GM12864 (cell line): ENCODE results near the gene CD47.

Source experiments
- DNase-seq: peaks from one replicate; pipeline ENCODE4 v3.0.0-alpha.2; 2011; ENCODE audit warnings: low read depth
- H3K4me3 ChIP-seq: 2 replicates; pipeline ENCODE4 v1.5.1; 2011; ENCODE audit warnings: mild to moderate bottlenecking, low read depth, low read length, control low read depth
- CTCF ChIP-seq: IDR thresholded peaks from 2 replicates; pipeline ENCODE4 v1.5.1; 2011; ENCODE audit warnings: low read depth, mild to moderate bottlenecking, moderate library complexity, low read length, control low read depth, inconsistent platforms; ENCODE audit errors: missing control alignments

CD47 gene

GRCh38 chr3:108090701-108091497 lies at the start of gene CD47:
TSS of gene CD47 (minus strand) at chr3:108091031. CDS start at chr3:108090908, 123 bp downstream.
- DNase-seq, result peak; percentile 71
- no peak for TF ChIP-seq CTCF
- H3K4me3 ChIP-seq, result peak within 1 kb of the TSS; percentile 80

- no peak for TF ChIP-seq CTCF
- no peak overlapping the region for H3K4me3 ChIP-seq
- DNase-seq, result no peak
Measured at GRCh38 chr3:108137460-108137814, 46.6 kb upstream of the CD47 start.

- DNase-seq, result no peak
- no peak for TF ChIP-seq CTCF
- H3K4me3 ChIP-seq, result no peak overlapping the region
Measured at GRCh38 chr3:108136561-108137459, 46.0 kb upstream of the CD47 start.

GRCh38 chr3:108134555-108134880 lies 43.7 kb upstream of the CD47 start:
- no peak overlapping the region for H3K4me3 ChIP-seq
- TF ChIP-seq CTCF, result no peak
- no peak for DNase-seq

GRCh38 chr3:108133858-108134554 lies 43.2 kb upstream of the CD47 start:
- no peak for TF ChIP-seq CTCF
- no peak overlapping the region; the same call in 1 of the 2 replicates for H3K4me3 ChIP-seq
- DNase-seq, result no peak

GRCh38 chr3:108133048-108133369 lies 42.2 kb upstream of the CD47 start:
- no peak for TF ChIP-seq CTCF
- H3K4me3 ChIP-seq, result no peak overlapping the region; the same call in 1 of the 2 replicates
- DNase-seq, result no peak
